Testis (tissue), 3 donors: ENCODE data around the gene PDIA6. TPM values are rescaled to one million over a fixed set of nuclear protein-coding genes. Genes with fewer than 3 reads are reported as not detected.

Source experiments
- DNase-seq: peaks from one replicate; pipeline ENCODE4 v3.0.0-alpha.2; 2019
- H3K27ac ChIP-seq, 2 donors: fragments of 200-600 bp; sonication (generic); one replicate each; pipeline ENCODE4 v1.5.1; 2019
- H3K27me3 ChIP-seq: fragments of 200-600 bp; sonication (generic); one replicate; pipeline ENCODE4 v1.5.1; 2019
- H3K36me3 ChIP-seq: fragments of 200-600 bp; sonication (generic); one replicate; pipeline ENCODE4 v1.5.1; 2017; ENCODE audit warnings: low read depth; ENCODE audit errors: missing control alignments
- H3K4me1 ChIP-seq: fragments of 200-600 bp; sonication (generic); one replicate; pipeline ENCODE4 v1.5.1; 2019
- H3K4me3 ChIP-seq, 2 donors: fragments of 200-600 bp; sonication (generic); one replicate each; pipeline ENCODE4 v1.5.1; 2017 to 2019
- H3K9me3 ChIP-seq: fragments of 200-600 bp; sonication (generic); one replicate; pipeline ENCODE4 v1.5.1; 2017
- CTCF ChIP-seq, 3 experiments: fragments of 450-650 bp in 2 of 3; fragments of 200-600 bp in 1 of 3; sonication (generic) in 1 of 3; IDR thresholded peaks; one replicate each; pipeline ENCODE4 v1.5.1; 2016 to 2019; ENCODE audit warnings: antibody characterized with exemption in 3 of 3, mild to moderate bottlenecking in 2 of 3, moderate library complexity in 1 of 3
- POLR2A ChIP-seq: fragments of 450-650 bp; IDR thresholded peaks from one replicate; pipeline ENCODE4 v1.6.1; 2017; ENCODE audit warnings: antibody characterized with exemption, mild to moderate bottlenecking, moderate library complexity
- WGBS, 2 donors: methylation state at CpG; one replicate each; pipeline ENCODE4 v1.1.5; 2018; 5-methylcytosine and 5-hydroxymethylcytosine counted together
- intact Hi-C: fragments of 100-400 bp; cut with DNase I; formaldehyde crosslinking; loops from one replicate; pipeline ENCODE4 v1.15.1; 2023; ENCODE audit warnings: low total_unique reads
- polyA plus RNA-seq: library from polyadenylated mRNA; stranded (reverse); fragments of 350-450 nt; fragmentation: Illumina TruSeq; extraction: RNeasy Lipid Tissue Mini Kit (QIAGEN cat#74804); gene quantifications from one replicate; pipeline ENCODE4 v1.2.3, GENCODE V29; 2014; ENCODE audit warnings: low read depth, low replicate concordance; ENCODE audit not compliant: insufficient read depth
- total RNA-seq, 2 donors: library from RNA; depleted of rRNA; stranded (reverse); fragments of >200 nt; gene quantifications; one replicate each; pipeline ENCODE4 v1.2.3, GENCODE V29; 2016

PDIA6 gene
- total and polyA plus RNA-seq, 3 donors from 2014 or later, result 74.3 to 123 (median 78.4) TPM

GRCh38 chr2:10835052-10835970 is 22.7 kb upstream of the PDIA6 start:
- H3K36me3 ChIP-seq, result no peaks in the 10 kb centered on the region
- peak; percentile 84 for DNase-seq
- TF ChIP-seq POLR2A (no peak), CTCF (IDR thresholded peaks at IDR 0.05) (peak; percentile 74 to 84 (median 77))
- H3K27me3 ChIP-seq, result no peaks in the 10 kb centered on the region
- H3K27ac ChIP-seq, result no peak overlapping the region
- H3K4me1 ChIP-seq, result no peaks in the 10 kb centered on the region
- H3K9me3 ChIP-seq, result no peaks in the 10 kb centered on the region
- WGBS, 2 donors, result 45 to 56% methylated on average over 15 to 46 of the region's 48 CpGs
- H3K4me3 ChIP-seq, result no peak overlapping the region
- intact Hi-C loops, result no loop called here

GRCh38 chr2:10834068-10834655 is 21.6 kb upstream of the PDIA6 start:
- no peaks in the 10 kb centered on the region for H3K27me3 ChIP-seq
- no peaks in the 10 kb centered on the region for H3K9me3 ChIP-seq
- no peak overlapping the region for H3K4me3 ChIP-seq
- TF ChIP-seq CTCF (IDR thresholded peaks at IDR 0.05) (no peak), POLR2A (no peak)
- no peak for DNase-seq
- H3K36me3 ChIP-seq, result no peaks in the 10 kb centered on the region
- intact Hi-C loops, result no loop called here
- 77 to 84% methylated on average over 7 to 8 of the region's 8 CpGs for WGBS, 2 donors
- H3K4me1 ChIP-seq, result no peaks in the 10 kb centered on the region
- no peak overlapping the region for H3K27ac ChIP-seq

DNA sequence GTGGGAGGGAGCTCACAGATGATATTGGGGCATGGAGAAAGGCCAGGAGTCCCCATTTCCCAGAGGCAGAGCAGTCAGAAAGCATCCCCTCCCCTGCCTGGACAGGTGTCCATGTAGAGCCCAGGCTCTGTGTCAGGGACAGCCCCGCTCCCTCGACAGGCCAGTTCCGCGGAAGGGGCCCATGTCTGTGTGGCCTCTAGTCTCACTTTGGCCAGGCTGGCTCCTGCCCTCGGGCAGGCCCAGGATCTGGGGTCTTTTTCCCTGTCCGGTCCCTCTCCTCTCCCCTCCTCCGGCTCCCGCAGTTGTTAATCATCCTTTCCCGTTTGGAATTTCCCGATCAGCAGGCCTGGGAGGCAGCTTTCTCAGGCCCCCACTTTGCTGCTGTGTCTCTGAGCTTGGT is 20.4 kb upstream of the PDIA6 start:
- 66% methylated on average over 5 to 9 of the region's 10 CpGs for WGBS, 2 donors
- Histone ChIP-seq H3K36me3 (no peaks in the 10 kb centered on the region), H3K4me1 (no peaks in the 10 kb centered on the region), H3K27me3 (no peaks in the 10 kb centered on the region), H3K27ac (no peak overlapping the region), H3K4me3 (no peak overlapping the region), H3K9me3 (no peaks in the 10 kb centered on the region)
- intact Hi-C loops, result no loop called here
- TF ChIP-seq POLR2A, result no peak
- TF ChIP-seq CTCF (IDR thresholded peaks at IDR 0.05), result no peak
- no peak for DNase-seq

- WGBS, 2 donors, result 7 to 13% methylated on average over 17 to 30 of the region's 30 CpGs
- Histone ChIP-seq H3K36me3 (no peaks in the 10 kb centered on the region), H3K9me3 (no peaks in the 10 kb centered on the region), H3K27me3 (no peaks in the 10 kb centered on the region), H3K4me1 (no peaks in the 10 kb centered on the region), H3K4me3 (no peak overlapping the region), H3K27ac (no peak overlapping the region)
- peak; percentile 94 to 98 (median 95) for TF ChIP-seq CTCF (IDR thresholded peaks at IDR 0.05)
- no peak for TF ChIP-seq POLR2A
- peak; percentile 90 for DNase-seq
- intact Hi-C loops, result no loop called here
Measured at GRCh38 chr2:10832203-10832936, 19.8 kb upstream of the PDIA6 start.
